Fibroblast of pulmonary artery (primary cell): ENCODE measurements around the gene CIB2.

ENCODE experiments used
- DNase-seq: peaks from one replicate; pipeline ENCODE4 v3.0.0-alpha.2; 2010; ENCODE audit warnings: low read depth
- H3K4me3 ChIP-seq: replicated peaks from 2 replicates; pipeline ENCODE4 v1.5.1; 2011; ENCODE audit warnings: low read depth, mild to moderate bottlenecking, control low read depth, low read length, moderate library complexity
- TF ChIP-seq, protein P1 (sequence below): IDR thresholded peaks from 2 replicates; pipeline ENCODE4 v1.5.1; 2011; ENCODE audit warnings: mild to moderate bottlenecking, control low read depth, low read length, inconsistent platforms; ENCODE audit errors: missing control alignments

Gene CIB2

DNA sequence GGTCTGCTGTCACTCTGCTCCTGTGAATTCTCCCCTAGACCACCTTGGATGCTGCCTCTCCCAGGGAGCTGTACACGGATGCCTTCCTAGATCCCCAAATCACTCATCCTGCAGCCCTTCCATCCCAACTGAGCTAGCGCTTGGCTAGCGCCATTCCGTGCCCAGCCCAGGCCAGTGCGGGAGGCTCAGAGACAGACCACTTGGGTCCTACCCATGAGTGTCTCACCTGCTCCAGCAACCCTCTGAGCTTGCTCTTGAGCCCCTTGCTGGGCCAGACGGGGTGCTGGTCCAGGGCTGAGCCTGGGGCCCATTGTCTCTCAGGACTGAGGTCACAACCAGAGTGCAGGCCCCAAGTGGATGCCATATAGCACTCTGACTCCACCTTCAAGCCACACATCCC is 21.1 kb downstream of the CIB2 start:
- TF ChIP-seq, protein P1, sequence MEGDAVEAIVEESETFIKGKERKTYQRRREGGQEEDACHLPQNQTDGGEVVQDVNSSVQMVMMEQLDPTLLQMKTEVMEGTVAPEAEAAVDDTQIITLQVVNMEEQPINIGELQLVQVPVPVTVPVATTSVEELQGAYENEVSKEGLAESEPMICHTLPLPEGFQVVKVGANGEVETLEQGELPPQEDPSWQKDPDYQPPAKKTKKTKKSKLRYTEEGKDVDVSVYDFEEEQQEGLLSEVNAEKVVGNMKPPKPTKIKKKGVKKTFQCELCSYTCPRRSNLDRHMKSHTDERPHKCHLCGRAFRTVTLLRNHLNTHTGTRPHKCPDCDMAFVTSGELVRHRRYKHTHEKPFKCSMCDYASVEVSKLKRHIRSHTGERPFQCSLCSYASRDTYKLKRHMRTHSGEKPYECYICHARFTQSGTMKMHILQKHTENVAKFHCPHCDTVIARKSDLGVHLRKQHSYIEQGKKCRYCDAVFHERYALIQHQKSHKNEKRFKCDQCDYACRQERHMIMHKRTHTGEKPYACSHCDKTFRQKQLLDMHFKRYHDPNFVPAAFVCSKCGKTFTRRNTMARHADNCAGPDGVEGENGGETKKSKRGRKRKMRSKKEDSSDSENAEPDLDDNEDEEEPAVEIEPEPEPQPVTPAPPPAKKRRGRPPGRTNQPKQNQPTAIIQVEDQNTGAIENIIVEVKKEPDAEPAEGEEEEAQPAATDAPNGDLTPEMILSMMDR = no peak
- H3K4me3 ChIP-seq = no peak overlapping the region
- no peak for DNase-seq

DNA sequence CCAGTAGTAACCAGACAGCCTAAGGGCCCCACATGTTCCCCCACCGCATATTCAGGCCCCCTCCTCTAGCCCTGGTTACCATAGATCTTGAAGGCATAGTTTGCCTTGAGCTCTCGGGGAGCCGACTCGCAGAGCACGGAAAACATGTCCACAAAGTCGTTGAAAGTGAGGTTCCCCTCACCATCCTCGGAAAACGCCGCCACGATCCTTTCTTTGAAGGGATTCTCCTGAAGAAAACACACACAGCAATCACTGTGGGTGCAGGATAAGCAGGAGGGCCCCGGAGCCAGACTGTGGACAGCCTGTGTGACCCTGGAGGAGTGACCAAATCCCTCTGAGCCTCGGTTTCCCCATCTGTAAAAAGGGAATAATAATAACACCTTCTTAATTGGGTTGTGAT is 22.1 kb downstream of the CIB2 start:
- no peak for DNase-seq
- H3K4me3 ChIP-seq = no peak overlapping the region
- TF ChIP-seq, protein P1 = no peak

DNA sequence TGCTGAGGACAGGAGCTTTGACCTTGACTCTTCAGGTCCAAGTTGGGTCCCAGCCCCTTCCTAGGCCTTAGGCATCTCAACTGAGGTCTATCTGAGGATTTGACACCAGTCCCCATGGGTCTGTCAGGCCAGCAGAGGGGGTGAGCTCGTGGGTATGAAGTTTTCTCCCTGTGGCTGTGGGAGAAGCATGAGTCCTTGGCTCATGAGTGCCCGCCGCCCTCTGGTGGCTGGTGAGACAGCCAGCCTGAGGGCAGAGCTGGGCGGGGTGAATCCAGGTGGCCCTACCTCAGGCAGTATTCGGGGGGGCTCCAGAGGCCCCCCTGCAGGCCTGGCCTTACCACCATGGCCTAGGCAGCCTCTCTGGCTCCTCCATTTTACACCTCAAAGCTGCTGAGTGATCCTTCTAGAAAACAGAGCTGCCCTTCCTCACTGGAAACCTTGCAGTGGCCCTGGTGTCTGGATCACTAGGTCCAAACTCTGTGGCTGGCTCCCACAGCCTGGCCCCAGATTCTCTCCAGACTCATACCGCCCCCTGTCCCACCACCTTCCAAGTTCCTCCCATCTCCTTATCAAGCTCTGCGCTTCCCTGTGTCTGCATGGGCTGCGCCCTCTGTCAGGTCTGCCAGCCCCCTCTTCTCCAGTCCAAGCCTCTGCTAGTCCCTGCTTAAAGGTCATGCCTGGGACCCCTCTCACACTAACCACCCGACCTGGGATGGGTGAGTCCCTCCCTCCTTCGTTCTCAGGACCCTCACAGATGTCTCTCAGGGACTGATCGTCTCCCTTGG is 22.8 kb downstream of the CIB2 start:
- TF ChIP-seq, protein P1 = peak; percentile 95
- peak; percentile 89 for DNase-seq
- H3K4me3 ChIP-seq = no peak overlapping the region

DNA sequence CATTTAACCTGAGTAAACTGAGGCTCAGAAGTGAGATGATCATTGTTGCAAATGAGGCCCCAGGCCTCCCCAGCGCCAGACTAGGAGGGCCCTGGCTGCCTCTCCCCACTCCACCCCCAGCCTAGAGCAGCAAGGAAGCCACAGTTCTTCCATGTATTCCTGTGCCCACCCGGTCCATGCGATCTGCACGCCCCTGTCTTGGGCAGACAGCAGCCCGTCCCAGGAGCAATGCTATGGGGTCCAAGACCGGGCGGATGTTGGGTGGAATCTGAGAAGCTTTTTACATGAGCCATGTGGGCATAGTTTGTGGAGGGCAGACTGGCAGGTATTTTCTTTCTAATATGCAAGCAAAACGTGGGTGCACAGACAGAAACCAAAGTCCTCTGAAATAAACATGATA is 23.8 kb downstream of the CIB2 start:
- TF ChIP-seq, protein P1 = no peak
- no peak for DNase-seq
- no peak overlapping the region for H3K4me3 ChIP-seq

DNA sequence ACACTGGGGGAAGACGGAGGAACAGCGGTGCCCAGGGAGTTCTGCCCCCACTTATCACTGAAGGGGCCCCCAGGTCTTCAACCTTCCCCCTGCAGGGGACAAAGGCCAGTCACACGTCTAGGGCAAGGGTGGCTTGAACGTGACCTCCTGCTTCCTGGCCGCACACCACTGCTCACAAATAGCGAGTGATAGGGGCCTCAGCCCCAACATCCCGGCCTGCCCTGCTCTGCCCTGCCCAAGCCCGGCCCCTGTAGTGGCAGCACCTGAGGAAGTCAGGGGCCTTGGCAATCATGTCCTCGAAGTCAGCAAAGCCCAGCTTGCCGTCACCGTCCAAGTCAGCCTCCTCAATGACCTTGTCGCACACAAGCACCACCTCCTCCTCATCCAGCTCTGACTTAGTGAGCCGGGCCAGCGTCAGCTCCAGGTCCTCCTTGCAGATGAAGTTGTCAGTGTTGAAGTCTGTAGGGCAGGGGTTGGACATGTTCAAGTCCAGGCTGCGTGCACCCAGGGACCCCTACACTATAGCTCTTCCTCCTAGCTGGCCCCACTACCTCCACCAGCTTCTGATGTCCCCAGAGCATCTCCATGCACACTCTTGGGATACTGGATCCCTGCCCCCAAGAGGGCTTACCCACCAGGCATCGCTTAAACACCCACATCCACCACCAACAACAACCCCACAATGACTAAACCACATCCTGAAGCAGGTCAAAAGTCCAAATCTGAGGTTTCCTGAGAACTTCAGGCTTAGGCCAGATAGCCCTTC is 25.6 kb downstream of the CIB2 start:
- H3K4me3 ChIP-seq = no peak overlapping the region
- TF ChIP-seq, protein P1 = no peak
- DNase-seq = peak; percentile 11

DNA sequence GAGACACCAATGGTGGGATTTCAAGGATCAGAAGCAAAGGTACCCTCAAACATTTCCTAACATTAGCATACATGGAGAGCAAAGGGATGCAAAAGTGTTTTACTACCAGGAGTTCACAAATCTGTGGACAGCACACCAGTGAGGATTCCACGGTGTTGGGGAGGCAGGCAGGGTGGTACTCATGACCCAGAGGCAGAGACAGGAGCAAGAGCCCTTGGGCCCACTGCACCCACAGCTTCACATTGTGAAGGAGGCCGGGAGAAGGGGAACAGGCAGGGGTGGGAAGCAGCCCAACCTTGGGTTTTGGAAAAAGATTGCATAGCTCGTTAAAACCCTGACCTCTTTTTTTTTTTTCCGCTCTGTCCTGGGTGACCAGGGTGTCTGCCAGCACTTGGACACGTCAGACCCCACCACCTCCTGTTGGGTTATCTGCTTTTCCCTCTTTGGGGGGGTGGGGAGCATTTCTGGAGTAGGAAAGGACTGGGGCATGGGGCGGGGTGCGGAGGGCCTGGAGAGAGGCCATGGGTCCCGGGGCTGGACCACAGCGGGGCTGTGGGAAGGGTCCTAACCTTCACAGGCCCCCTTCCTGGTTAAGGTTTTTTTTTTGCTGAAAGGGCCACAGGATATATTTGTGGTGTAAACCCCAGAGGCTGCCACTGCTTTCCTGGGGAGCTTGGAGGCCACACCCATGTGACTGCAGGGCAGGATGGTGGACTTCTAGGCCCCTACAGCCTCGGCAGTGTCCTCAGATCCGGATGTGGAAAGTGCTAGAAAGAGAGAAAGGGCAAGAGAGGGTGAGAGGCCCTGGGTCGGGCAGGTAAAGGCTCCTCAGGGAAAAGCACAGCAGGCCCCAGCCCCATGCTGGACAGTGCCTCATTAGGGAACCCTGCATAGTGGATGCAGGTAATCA is 26.4 kb downstream of the CIB2 start:
- no peak for DNase-seq
- TF ChIP-seq, protein P1 = no peak
- H3K4me3 ChIP-seq = no peak overlapping the region
